ENCODE data around the gene FAM118B. TPM values are rescaled to one million over a fixed set of nuclear protein-coding genes. Genes with fewer than 3 reads are reported as not detected.

The FAM118B gene
- 10 to 100 TPM; 27.5 to 40.0 TPM for total RNA-seq

GRCh38 chr11:126211236-126212088 lies at the start of gene FAM118B, which contains the start of gene RPUSD4:
Gene FAM118B (plus strand): TSS chr11:126211782. CDS start chr11:126235002, 23,220 bp downstream.
Gene RPUSD4 (minus strand): TSS chr11:126211650. CDS start chr11:126211638, 12 bp downstream.

GRCh38 chr11:126268708-126269579 lies 57.4 kb downstream of the FAM118B start, which contains the start of the genes FOXRED1 and SRPRA:
Gene FOXRED1 (plus strand): TSS chr11:126269154. CDS start chr11:126269207, 53 bp downstream.
Gene SRPRA (minus strand): TSS chr11:126268895. CDS start chr11:126268804, 91 bp downstream.

GRCh38 chr11:126282736-126283591 lies 71.4 kb downstream of the FAM118B start, which contains the start of gene TIRAP:
Gene TIRAP (plus strand): TSS chr11:126283093. CDS start chr11:126290895, 7,802 bp downstream.

GRCh38 chr11:126303623-126304456 lies 92.3 kb downstream of the FAM118B start, which contains the start of gene DCPS:
Gene DCPS (plus strand): TSS chr11:126304060. CDS start chr11:126304081, 21 bp downstream.

Small RNA genes within 50 kb of the gene (small RNA-seq; reads per million reads assigned to genes)
- gene AP001893.2 = 0 reads per million in 2 donors
- gene RN7SL351P = 0 reads per million in 2 donors
- 0 reads per million in 2 donors for gene RNU4-86P

Other genes starting within 250 kb of the FAM118B start
- gene CDON, start 148.9 kb upstream of the FAM118B start, total RNA-seq = 10 to 100 TPM; 44.0 to 60.9 TPM
- 10 to 100 TPM; 15.8 to 33.6 TPM for gene RPUSD4, start 132 bp upstream of the FAM118B start, total RNA-seq
- gene SRPRA, start 57.1 kb downstream of the FAM118B start, total RNA-seq = 10 to 100 TPM; 85.0 to 90.6 TPM
- 10 to 100 TPM; 18.2 to 22.3 TPM for gene FOXRED1, start 57.4 kb downstream of the FAM118B start, total RNA-seq
- gene TIRAP, start 71.3 kb downstream of the FAM118B start, total RNA-seq = 1 to 10 TPM; 5.2 to 5.3 TPM
- gene DCPS, start 92.3 kb downstream of the FAM118B start, total RNA-seq = 10 to 100 TPM; 24.4 to 39.6 TPM
- gene ST3GAL4, start 143.9 kb downstream of the FAM118B start, total RNA-seq = 100 to 1,000 TPM; 167 to 202 TPM